H1 (cell line): ENCODE data around the gene ZNF396. TPM values are rescaled to one million over a fixed set of nuclear protein-coding genes. Genes with fewer than 3 reads are reported as not detected.

Source experiments
- CTCF ChIA-PET: fragments of 300-600 bp; sonication (Branson Sonifier 250); formaldehyde crosslinking; loops from one replicate; lab custom pipeline; 2021; ENCODE audit not compliant: partially characterized antibody; lab: Charles Lee
- POLR2A ChIA-PET: fragments of 300-600 bp; sonication (Branson Sonifier 250); formaldehyde crosslinking; loops from one replicate; lab custom pipeline; 2021; ENCODE audit warnings: inconsistent platforms; ENCODE audit not compliant: partially characterized antibody; lab: Charles Lee
- DNase-seq, 2 experiments: peaks; one replicate each; pipeline versions ENCODE4 v3.0.0 to v3.0.0-alpha.2; 2010 to 2022; ENCODE audit warnings: low spot score in 2 of 2, low read depth in 1 of 2, mixed read lengths in 1 of 2
- FAIRE-seq: peaks from 2 replicates; lab custom pipeline; 2011; peaks lifted over from hg19 to GRCh38; lab: Jason Lieb, UNC
- H2AFZ ChIP-seq: 2 replicates; pipeline ENCODE4 v1.8.1; 2012; ENCODE audit warnings: low read length, inconsistent platforms
- H2AK5ac ChIP-seq: 2 replicates; pipeline ENCODE4 v1.6.1; 2013; ENCODE audit warnings: low read depth, low read length
- H2BK120ac ChIP-seq: replicated peaks from 2 replicates; pipeline ENCODE3; 2013; ENCODE audit warnings: low read depth, low read length, inconsistent platforms
- H2BK12ac ChIP-seq: 2 replicates; pipeline ENCODE4 v1.6.1; 2013; ENCODE audit warnings: low read depth, low read length
- H2BK15ac ChIP-seq: 2 replicates; pipeline ENCODE4 v1.6.1; 2013; ENCODE audit warnings: low read length
- H2BK20ac ChIP-seq: 2 replicates; pipeline ENCODE4 v1.6.1; 2013; ENCODE audit warnings: low read length
- H2BK5ac ChIP-seq: 2 replicates; pipeline ENCODE4 v1.6.1; 2013; ENCODE audit warnings: low read depth, low read length
- H3K14ac ChIP-seq: 2 replicates; pipeline ENCODE4 v1.6.1; 2013; ENCODE audit warnings: inconsistent platforms; ENCODE audit not compliant: insufficient read length
- H3K18ac ChIP-seq: 2 replicates; pipeline ENCODE4 v1.6.1; 2013; ENCODE audit warnings: low read length; ENCODE audit errors: extremely low read depth
- H3K23ac ChIP-seq: 2 replicates; pipeline ENCODE4 v1.6.1; 2013; ENCODE audit warnings: inconsistent platforms; ENCODE audit not compliant: insufficient read length
- H3K23me2 ChIP-seq: 2 replicates; pipeline ENCODE4 v1.6.1; 2013; ENCODE audit warnings: low read depth, low read length
- H3K27ac ChIP-seq: 2 replicates; pipeline ENCODE4 v1.6.1; 2011; ENCODE audit warnings: low read depth, low read length, inconsistent platforms
- H3K27me3 ChIP-seq, 4 experiments: replicated peaks in 1 of 4; 1 replicate in 1 of 4; 2 replicates in 3 of 4; pipeline versions ENCODE4 v1.6.1 to v1.8.1; 2011 to 2013; ENCODE audit warnings: low read length in 3 of 4, mild to moderate bottlenecking in 3 of 4, inconsistent platforms in 2 of 4, mixed read lengths in 2 of 4, moderate library complexity in 1 of 4; ENCODE audit not compliant: control insufficient read depth in 3 of 4, insufficient read depth in 3 of 4; ENCODE audit errors: extremely low read depth in 1 of 4
- H3K36me3 ChIP-seq, 4 experiments: 2 replicates each; pipeline versions ENCODE4 v1.6.1 to v1.8.1; 2011 to 2013; ENCODE audit warnings: mild to moderate bottlenecking in 4 of 4, low read length in 3 of 4, moderate library complexity in 2 of 4, control low read depth in 1 of 4, inconsistent platforms in 1 of 4; ENCODE audit not compliant: insufficient read depth in 4 of 4, control insufficient read depth in 2 of 4
- H3K4ac ChIP-seq: replicated peaks from 2 replicates; pipeline ENCODE3; 2013; ENCODE audit warnings: low read length, low read depth, mixed read lengths, inconsistent platforms; ENCODE audit not compliant: insufficient read length
- H3K4me1 ChIP-seq, 4 experiments: replicated peaks in 1 of 4; 1 replicate in 1 of 4; 2 replicates in 3 of 4; pipeline versions ENCODE4 v1.6.1 to v1.8.1; 2011 to 2013; ENCODE audit warnings: low read length in 3 of 4, inconsistent platforms in 2 of 4, mixed read lengths in 1 of 4; ENCODE audit not compliant: insufficient read depth in 4 of 4, control insufficient read depth in 3 of 4
- H3K4me2 ChIP-seq, 2 experiments: 2 replicates each; pipeline versions ENCODE4 v1.6.1 to v1.8.1; 2011 to 2013; ENCODE audit warnings: low read depth in 2 of 2, low read length in 2 of 2, control low read depth in 1 of 2, inconsistent platforms in 1 of 2, mild to moderate bottlenecking in 1 of 2; ENCODE audit not compliant: insufficient read depth in 1 of 2
- H3K4me3 ChIP-seq, 4 experiments: fragments of 200-600, 300-600 bp in 1 of 4; sonication (generic), shearing (Covaris generic), sonication (Bioruptor Twin) in 1 of 4; 2 replicates each; pipeline versions ENCODE4 v1.5.1 to v1.8.1; 2011 to 2016; ENCODE audit warnings: low read length in 4 of 4, low read depth in 3 of 4, control low read depth in 2 of 4, inconsistent platforms in 2 of 4, mild to moderate bottlenecking in 2 of 4, mixed read lengths in 1 of 4, moderate library complexity in 1 of 4; ENCODE audit not compliant: insufficient read depth in 2 of 4; ENCODE audit errors: extremely low read depth in 1 of 4
- H3K56ac ChIP-seq: replicated peaks from 2 replicates; pipeline ENCODE3; 2013; ENCODE audit warnings: low read depth, mild to moderate bottlenecking, mixed read lengths, low read length, inconsistent platforms; ENCODE audit not compliant: insufficient read length
- H3K79me1 ChIP-seq: 2 replicates; pipeline ENCODE4 v1.6.1; 2013; ENCODE audit warnings: low read depth, low read length, control low read depth
- H3K79me2 ChIP-seq, 2 experiments: 2 replicates each; pipeline versions ENCODE4 v1.6.1 to v1.8.1; 2012 to 2013; ENCODE audit warnings: low read length in 2 of 2, mild to moderate bottlenecking in 2 of 2, inconsistent platforms in 1 of 2; ENCODE audit not compliant: insufficient read depth in 2 of 2, control insufficient read depth in 1 of 2
- H3K9ac ChIP-seq, 4 experiments: replicated peaks in 1 of 4; 1 replicate in 1 of 4; 2 replicates in 3 of 4; pipeline versions ENCODE4 v1.6.1 to v1.8.1; 2011 to 2013; ENCODE audit warnings: low read depth in 3 of 4, low read length in 3 of 4, control low read depth in 2 of 4, mild to moderate bottlenecking in 2 of 4, moderate library complexity in 2 of 4, inconsistent platforms in 1 of 4; ENCODE audit errors: extremely low read depth in 1 of 4
- H3K9me3 ChIP-seq, 2 experiments: 2 replicates each; pipeline versions ENCODE4 v1.6.1 to v1.8.1; 2012 to 2013; ENCODE audit warnings: mild to moderate bottlenecking in 2 of 2, moderate library complexity in 2 of 2, control low read depth in 1 of 2, inconsistent platforms in 1 of 2, low read depth in 1 of 2, low read length in 1 of 2, mixed read lengths in 1 of 2; ENCODE audit not compliant: insufficient read depth in 2 of 2
- H4K20me1 ChIP-seq, 2 experiments: replicated peaks in 1 of 2; 2 replicates each; pipeline versions ENCODE3 to v1.8.1; 2011 to 2013; ENCODE audit warnings: inconsistent platforms in 2 of 2, low read length in 2 of 2, mild to moderate bottlenecking in 1 of 2; ENCODE audit not compliant: insufficient read depth in 2 of 2, control insufficient read depth in 1 of 2
- H4K5ac ChIP-seq: 2 replicates; pipeline ENCODE4 v1.6.1; 2013; ENCODE audit warnings: low read length, low read depth, mixed read lengths, inconsistent platforms; ENCODE audit not compliant: insufficient read length
- H4K8ac ChIP-seq: 2 replicates; pipeline ENCODE4 v1.8.0; 2013; ENCODE audit warnings: mild to moderate bottlenecking, moderate library complexity, low read length, inconsistent platforms; ENCODE audit not compliant: insufficient read depth; ENCODE audit errors: extremely low read depth
- H4K91ac ChIP-seq: replicated peaks from 2 replicates; pipeline ENCODE3; 2013; ENCODE audit warnings: low read length, mixed read lengths, inconsistent platforms; ENCODE audit not compliant: insufficient read length
- CEBPB ChIP-seq: IDR thresholded peaks from 2 replicates; pipeline ENCODE4 v1.6.1; 2012; ENCODE audit warnings: low read depth, low read length
- WGBS, 2 experiments: shearing (Covaris generic) in 1 of 2; methylation state at CpG; one replicate each; pipeline versions ENCODE4 v1.1.6 to v1.1.7; 2013 to 2015; ENCODE audit warnings: low lambda C conversion rate in 2 of 2, mixed read lengths in 2 of 2, inconsistent platforms in 1 of 2, low coverage in 1 of 2, missing lambda C conversion rate in 1 of 2; ENCODE audit not compliant: insufficient replicate concordance in 2 of 2, insufficient coverage in 1 of 2, insufficient read length in 1 of 2; ENCODE audit errors: extremely low coverage in 1 of 2, missing lambda C conversion rate in 1 of 2; 5-methylcytosine and 5-hydroxymethylcytosine counted together
- polyA plus RNA-seq, 7 experiments: library from polyadenylated mRNA; depleted of rRNA in 3 of 7; stranded (reverse) in 5 of 7; unstranded in 2 of 7; fragments of >200 nt in 5 of 7; fragments of 200-250 nt in 2 of 7; gene quantifications; 1 replicate in 5 of 7; 2 replicates in 1 of 7; 4 replicates in 1 of 7; pipeline versions ENCODE4 v1.2.1 to v1.2.3, GENCODE V29; 2011 to 2013; ENCODE audit warnings: missing spikeins in 2 of 7, mixed read lengths in 2 of 7
- total RNA-seq: library from RNA; stranded (reverse); fragmentation: NEBNext Ultra II Directional; extraction: Animal tissue kit (Norgen Biotek cat#: 25700); gene quantifications from 2 replicates; pipeline ENCODE4 v1.2.1, GENCODE V29; 2021
- TF ChIP-seq, protein P1 (sequence below), 3 experiments: IDR thresholded peaks; 1 replicate in 2 of 3; 2 replicates in 1 of 3; pipeline versions ENCODE4 v1.5.1 to v1.6.1; 2011; ENCODE audit warnings: low read length in 3 of 3, mild to moderate bottlenecking in 3 of 3, inconsistent platforms in 2 of 3, low read depth in 1 of 3, moderate library complexity in 1 of 3; ENCODE audit not compliant: insufficient read depth in 1 of 3; ENCODE audit errors: control extremely low read depth in 1 of 3

Gene ZNF396
- total and polyA plus RNA-seq, 2 of the 8 experiments (the other 6 are each of a cell fraction or from before 2014, with no cell fraction given), result 0.44 to 0.74 TPM

- no peak overlapping the region for H3K18ac ChIP-seq
- no peak overlapping the region for H2BK120ac ChIP-seq
- H2BK12ac ChIP-seq, result no peak overlapping the region
- peaks cover 0 to 3% (median 1%) of the 10 kb centered on the region in 4 experiments; a peak in 3 of 7 replicates for H3K4me1 ChIP-seq
- TF ChIP-seq, protein P1, sequence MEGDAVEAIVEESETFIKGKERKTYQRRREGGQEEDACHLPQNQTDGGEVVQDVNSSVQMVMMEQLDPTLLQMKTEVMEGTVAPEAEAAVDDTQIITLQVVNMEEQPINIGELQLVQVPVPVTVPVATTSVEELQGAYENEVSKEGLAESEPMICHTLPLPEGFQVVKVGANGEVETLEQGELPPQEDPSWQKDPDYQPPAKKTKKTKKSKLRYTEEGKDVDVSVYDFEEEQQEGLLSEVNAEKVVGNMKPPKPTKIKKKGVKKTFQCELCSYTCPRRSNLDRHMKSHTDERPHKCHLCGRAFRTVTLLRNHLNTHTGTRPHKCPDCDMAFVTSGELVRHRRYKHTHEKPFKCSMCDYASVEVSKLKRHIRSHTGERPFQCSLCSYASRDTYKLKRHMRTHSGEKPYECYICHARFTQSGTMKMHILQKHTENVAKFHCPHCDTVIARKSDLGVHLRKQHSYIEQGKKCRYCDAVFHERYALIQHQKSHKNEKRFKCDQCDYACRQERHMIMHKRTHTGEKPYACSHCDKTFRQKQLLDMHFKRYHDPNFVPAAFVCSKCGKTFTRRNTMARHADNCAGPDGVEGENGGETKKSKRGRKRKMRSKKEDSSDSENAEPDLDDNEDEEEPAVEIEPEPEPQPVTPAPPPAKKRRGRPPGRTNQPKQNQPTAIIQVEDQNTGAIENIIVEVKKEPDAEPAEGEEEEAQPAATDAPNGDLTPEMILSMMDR (IDR thresholded peaks at IDR 0.05; ENCODE audit: control extremely low read depth in 1 of 3, insufficient read depth in 1 of 3, low read depth in 1 of 3, low read length in 3 of 3), result no peak
- 0 out of 2 replicates have a peak, but pooled peaks have one; percentile 2 for TF ChIP-seq CEBPB
- H2BK15ac ChIP-seq, result no peak overlapping the region
- WGBS, 2 experiments, result 86% methylated on average over 14 of the region's 14 CpGs; no CpG with 5 or more reads in 1 of the 2 experiments
- peak overlapping the region; percentile 59 to 74 for H3K4me2 ChIP-seq
- H4K8ac ChIP-seq, result no peak overlapping the region
- ChIA-PET CTCF (interaction anchor here (0.8 kb wide), 1 partner anchor 9 kb away, joined by 7 read pairs; no protein-coding TSS in a partner anchor), POLR2A (no interaction called here)
- no peak overlapping the region; a peak in 1 of 8 replicates for H3K4me3 ChIP-seq
- no peak for FAIRE-seq
- no peak overlapping the region for H2BK20ac ChIP-seq
- H3K9ac ChIP-seq, result no peak overlapping the region
- H3K79me1 ChIP-seq, result no peaks in the 10 kb centered on the region
- no peak overlapping the region for H3K4ac ChIP-seq
- H3K79me2 ChIP-seq, result no peaks in the 10 kb centered on the region
- no peak overlapping the region for H3K27ac ChIP-seq
- H3K36me3 ChIP-seq, result no peaks in the 10 kb centered on the region
- H3K9me3 ChIP-seq, result peaks cover 0 to 8% of the 10 kb centered on the region in 2 experiments; a peak in 1 of 4 replicates
- H4K20me1 ChIP-seq, result no peaks in the 10 kb centered on the region
- H2BK5ac ChIP-seq, result no peak overlapping the region
- no peak overlapping the region for H3K56ac ChIP-seq
- no peak overlapping the region for H3K23ac ChIP-seq
- H4K91ac ChIP-seq, result no peak overlapping the region
- no peak overlapping the region for H2AFZ ChIP-seq
- no peak overlapping the region for H2AK5ac ChIP-seq
- no peak overlapping the region for H4K5ac ChIP-seq
- peaks cover 5% of the 10 kb centered on the region; the same call in 1 of the 2 replicates for H3K23me2 ChIP-seq
- H3K27me3 ChIP-seq, result peaks cover 0 to 8% (median 4%) of the 10 kb centered on the region in 4 experiments; a peak in 4 of 7 replicates
- H3K14ac ChIP-seq, result no peak overlapping the region
- DNase-seq, result no peak
Observed at GRCh38 chr18:35377875-35378573, 887 bp upstream of the ZNF396 start.
